ENCODE measurements around the gene PTPRH. TPM values are rescaled to one million over a fixed set of nuclear protein-coding genes. Genes with fewer than 3 reads are reported as not detected.
"Not testable (repeated sequence)": the region's sequence is repeated elsewhere in the genome, so short reads cannot be mapped to it uniquely, and the experiment has no call there.

PTPRH gene
- total and polyA plus RNA-seq, 3 donors from 2014 or later = 1.6 to 11.3 (median 6.0) TPM

GRCh38 chr19:55226788-55227187 lies 17.5 kb upstream of the PTPRH start:
- Histone ChIP-seq H3K4me1 (no peaks in the 10 kb centered on the region), H3K4me3 (no peak overlapping the region), H3K9me3 (no peaks in the 10 kb centered on the region), H3K27ac (no peak overlapping the region), H3K36me3 (ENCODE audit: low read depth, missing control alignments) (no peaks in the 10 kb centered on the region), H3K27me3 (no peaks in the 10 kb centered on the region)
- intact Hi-C loops (cut with DNase I; ENCODE audit: low total_unique reads) = no loop called here
- TF ChIP-seq, protein P1, sequence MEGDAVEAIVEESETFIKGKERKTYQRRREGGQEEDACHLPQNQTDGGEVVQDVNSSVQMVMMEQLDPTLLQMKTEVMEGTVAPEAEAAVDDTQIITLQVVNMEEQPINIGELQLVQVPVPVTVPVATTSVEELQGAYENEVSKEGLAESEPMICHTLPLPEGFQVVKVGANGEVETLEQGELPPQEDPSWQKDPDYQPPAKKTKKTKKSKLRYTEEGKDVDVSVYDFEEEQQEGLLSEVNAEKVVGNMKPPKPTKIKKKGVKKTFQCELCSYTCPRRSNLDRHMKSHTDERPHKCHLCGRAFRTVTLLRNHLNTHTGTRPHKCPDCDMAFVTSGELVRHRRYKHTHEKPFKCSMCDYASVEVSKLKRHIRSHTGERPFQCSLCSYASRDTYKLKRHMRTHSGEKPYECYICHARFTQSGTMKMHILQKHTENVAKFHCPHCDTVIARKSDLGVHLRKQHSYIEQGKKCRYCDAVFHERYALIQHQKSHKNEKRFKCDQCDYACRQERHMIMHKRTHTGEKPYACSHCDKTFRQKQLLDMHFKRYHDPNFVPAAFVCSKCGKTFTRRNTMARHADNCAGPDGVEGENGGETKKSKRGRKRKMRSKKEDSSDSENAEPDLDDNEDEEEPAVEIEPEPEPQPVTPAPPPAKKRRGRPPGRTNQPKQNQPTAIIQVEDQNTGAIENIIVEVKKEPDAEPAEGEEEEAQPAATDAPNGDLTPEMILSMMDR (IDR thresholded peaks at IDR 0.05) = no peak
- TF ChIP-seq POLR2A (IDR thresholded peaks at IDR 0.05) = no peak
- 73 to 77% methylated on average over 7 to 18 of the region's 18 CpGs for WGBS, 2 donors
- no peak for DNase-seq

- intact Hi-C loops (cut with DNase I; ENCODE audit: low total_unique reads) = no loop called here
- no peaks in the 10 kb centered on the region for H3K36me3 ChIP-seq (ENCODE audit: low read depth, missing control alignments)
- TF ChIP-seq, protein P1 (IDR thresholded peaks at IDR 0.05) = no peak
- no peak for TF ChIP-seq POLR2A (IDR thresholded peaks at IDR 0.05)
- no peak overlapping the region for H3K4me3 ChIP-seq
- DNase-seq = no peak
- no peaks in the 10 kb centered on the region for H3K27me3 ChIP-seq
- no peaks in the 10 kb centered on the region for H3K4me1 ChIP-seq
- H3K9me3 ChIP-seq = no peaks in the 10 kb centered on the region
- no peak overlapping the region for H3K27ac ChIP-seq
- 72 to 94% methylated on average over 5 to 9 of the region's 9 CpGs for WGBS, 2 donors
Observed at GRCh38 chr19:55226273-55226672, 17.0 kb upstream of the PTPRH start.

- H3K36me3 ChIP-seq (ENCODE audit: low read depth, missing control alignments) = no peaks in the 10 kb centered on the region
- no peaks in the 10 kb centered on the region for H3K27me3 ChIP-seq
- WGBS, 2 donors = 89% methylated on average over 7 of the region's 7 CpGs
- H3K4me1 ChIP-seq = no peaks in the 10 kb centered on the region
- TF ChIP-seq, protein P1 (IDR thresholded peaks at IDR 0.05) = no peak
- intact Hi-C loops (cut with DNase I; ENCODE audit: low total_unique reads) = no loop called here
- DNase-seq = no peak
- no peak overlapping the region for H3K4me3 ChIP-seq
- no peaks in the 10 kb centered on the region for H3K9me3 ChIP-seq
- H3K27ac ChIP-seq = no peak overlapping the region
Observed at GRCh38 chr19:55225415-55225958, 16.2 kb upstream of the PTPRH start.

- H3K4me1 ChIP-seq; H3K9me3 ChIP-seq; intact Hi-C loops (cut with DNase I; ENCODE audit: low total_unique reads); H3K27ac ChIP-seq; DNase-seq; H3K36me3 ChIP-seq (ENCODE audit: low read depth, missing control alignments); H3K4me3 ChIP-seq; H3K27me3 ChIP-seq: not testable (repeated sequence)
- 73 to 78% methylated on average over 6 to 11 of the region's 11 CpGs for WGBS, 2 donors
Observed at GRCh38 chr19:55224679-55225414, 15.5 kb upstream of the PTPRH start.

GRCh38 chr19:55224038-55224665 lies 14.9 kb upstream of the PTPRH start:
- Histone ChIP-seq H3K4me3 (no peak overlapping the region), H3K36me3 (ENCODE audit: low read depth, missing control alignments) (no peaks in the 10 kb centered on the region), H3K9me3 (no peaks in the 10 kb centered on the region), H3K27ac (no peak overlapping the region), H3K27me3 (no peaks in the 10 kb centered on the region), H3K4me1 (no peaks in the 10 kb centered on the region)
- DNase-seq = no peak
- TF ChIP-seq, protein P1 (IDR thresholded peaks at IDR 0.05) = no peak
- TF ChIP-seq POLR2A (IDR thresholded peaks at IDR 0.05) = no peak
- intact Hi-C loops (cut with DNase I; ENCODE audit: low total_unique reads) = no loop called here
- 80 to 85% methylated on average over 18 to 26 of the region's 26 CpGs for WGBS, 2 donors

Measured in testis (tissue), 3 donors.